GM18511 (cell line): Measurements from ENCODE around the gene KLHL34.

Source experiments
- ATAC-seq: cut with Tn5 transposase; IDR thresholded peaks from one replicate; pipeline ENCODE4 v1.9.1; 2021; ENCODE audit warnings: mild to moderate bottlenecking, moderate library complexity; ENCODE audit not compliant: unreplicated experiment

Gene KLHL34

GRCh38 chrX:21658152-21658737 is at the start of gene KLHL34:
Gene KLHL34 (minus strand): TSS chrX:21658330. CDS start chrX:21657788, 542 bp downstream.
- no peak for ATAC-seq

GRCh38 chrX:21705225-21705624 is 47.1 kb upstream of the KLHL34 start:
- ATAC-seq, result no peak

- ATAC-seq, result no peak
These were observed 44.6 kb upstream of the KLHL34 start for GRCh38 chrX:21702725-21703124.

GRCh38 chrX:21700967-21701366 is 42.8 kb upstream of the KLHL34 start:
- no peak for ATAC-seq

- ATAC-seq, result no peak
These were observed 42.1 kb upstream of the KLHL34 start for GRCh38 chrX:21700275-21700674.

- no peak for ATAC-seq
These were observed 41.0 kb upstream of the KLHL34 start for GRCh38 chrX:21699136-21699535.

- ATAC-seq, result peak; percentile 67
These were observed 40.1 kb upstream of the KLHL34 start for GRCh38 chrX:21698272-21698671.

- ATAC-seq, result no peak
These were observed 33.4 kb upstream of the KLHL34 start for GRCh38 chrX:21691512-21692018.

GRCh38 chrX:21683941-21684340 is 25.8 kb upstream of the KLHL34 start:
- no peak for ATAC-seq

- ATAC-seq, result no peak
These were observed 20.0 kb upstream of the KLHL34 start for GRCh38 chrX:21678048-21678612.

- ATAC-seq, result no peak
These were observed 17.8 kb upstream of the KLHL34 start for GRCh38 chrX:21675931-21676330.

- ATAC-seq, result no peak
These were observed 16.5 kb upstream of the KLHL34 start for GRCh38 chrX:21674430-21675186.

- no peak for ATAC-seq
These were observed 8.5 kb upstream of the KLHL34 start for GRCh38 chrX:21666679-21667078.

- ATAC-seq, result no peak
These were observed 8.1 kb upstream of the KLHL34 start for GRCh38 chrX:21666252-21666651.

- no peak for ATAC-seq
These were observed 4.6 kb upstream of the KLHL34 start for GRCh38 chrX:21662761-21663160.

GRCh38 chrX:21661316-21661715 is 3.2 kb upstream of the KLHL34 start:
- no peak for ATAC-seq

GRCh38 chrX:21660156-21660555 is 2.0 kb upstream of the KLHL34 start:
- no peak for ATAC-seq

GRCh38 chrX:21659320-21659719 is 1.2 kb upstream of the KLHL34 start:
- no peak for ATAC-seq

GRCh38 chrX:21658746-21659145 is 616 bp upstream of the KLHL34 start:
- no peak for ATAC-seq

- no peak for ATAC-seq
These were observed 595 bp downstream of the KLHL34 start for GRCh38 chrX:21657318-21658151.
